DMS53 treated with DMSO at 0.1 percent for 48 hours (cell line): ENCODE measurements around the gene RPAP2.
"Not testable (repeated sequence)": the region's sequence is repeated elsewhere in the genome, so short reads cannot be mapped to it uniquely, and the experiment has no call there.

Source experiments
- DNase-seq: peaks from one replicate; lab custom pipeline; 2025; ENCODE audit not compliant: unreplicated experiment; lab: John Stamatoyannopoulos, UW

RPAP2 gene

GRCh38 chr1:92323473-92324453 lies 24.9 kb downstream of the RPAP2 start:
- DNase-seq: no peak

GRCh38 chr1:92324784-92325183 lies 25.9 kb downstream of the RPAP2 start:
- no peak for DNase-seq

- no peak for DNase-seq
Observed at GRCh38 chr1:92326681-92327080, 27.8 kb downstream of the RPAP2 start.

GRCh38 chr1:92327794-92328193 lies 28.9 kb downstream of the RPAP2 start:
- DNase-seq: no peak

- DNase-seq: no peak
Observed at GRCh38 chr1:92329347-92330129, 30.7 kb downstream of the RPAP2 start.

GRCh38 chr1:92333668-92334067 lies 34.8 kb downstream of the RPAP2 start:
- no peak for DNase-seq

- DNase-seq: no peak
Observed at GRCh38 chr1:92340154-92340553, 41.3 kb downstream of the RPAP2 start.

- no peak for DNase-seq
Observed at GRCh38 chr1:92342401-92342800, 43.5 kb downstream of the RPAP2 start.

- DNase-seq: no peak
Observed at GRCh38 chr1:92343061-92343460, 44.2 kb downstream of the RPAP2 start.

- DNase-seq: no peak
Observed at GRCh38 chr1:92346866-92347640, 48.2 kb downstream of the RPAP2 start.

GRCh38 chr1:92352856-92353255 lies 54.0 kb downstream of the RPAP2 start:
- no peak for DNase-seq

GRCh38 chr1:92354259-92354658 lies 55.4 kb downstream of the RPAP2 start:
- DNase-seq: no peak

GRCh38 chr1:92356956-92357355 lies 58.1 kb downstream of the RPAP2 start:
- DNase-seq: no peak

- not testable (repeated sequence) for DNase-seq
Observed at GRCh38 chr1:92359382-92359781, 60.5 kb downstream of the RPAP2 start.

- DNase-seq: no peak
Observed at GRCh38 chr1:92359986-92360385, 61.1 kb downstream of the RPAP2 start.

- no peak for DNase-seq
Observed at GRCh38 chr1:92362970-92363369, 64.1 kb downstream of the RPAP2 start.

- DNase-seq: no peak
Observed at GRCh38 chr1:92363401-92363800, 64.5 kb downstream of the RPAP2 start.

- no peak for DNase-seq
Observed at GRCh38 chr1:92365378-92366039, 66.7 kb downstream of the RPAP2 start.

GRCh38 chr1:92366040-92366395 lies 67.2 kb downstream of the RPAP2 start:
- DNase-seq: no peak

- no peak for DNase-seq
Observed at GRCh38 chr1:92367496-92367895, 68.6 kb downstream of the RPAP2 start.

GRCh38 chr1:92372164-92372563 lies 73.3 kb downstream of the RPAP2 start:
- DNase-seq: no peak
